OCI-LY7 (cell line): ENCODE results near the gene CHST8. TPM values are rescaled to one million over a fixed set of nuclear protein-coding genes. Genes with fewer than 3 reads are reported as not detected.

ENCODE experiments used
- BruUV-seq: library from RNA; stranded (reverse); fragments of 400-500 nt; replicated peaks from 2 replicates; lab custom pipeline; 2021; lab: Mats Ljungman, UMichigan
- CTCF ChIA-PET: fragments of 300-600 bp; sonication (Branson Sonifier 250); formaldehyde crosslinking; loops from one replicate; lab custom pipeline; 2022; ENCODE audit warnings: antibody characterized with exemption; ENCODE audit not compliant: unreplicated experiment; lab: Charles Lee
- POLR2A ChIA-PET: fragments of 300-600 bp; sonication (Branson Sonifier 250); formaldehyde crosslinking; loops from one replicate; lab custom pipeline; 2022; ENCODE audit warnings: antibody characterized with exemption; lab: Charles Lee
- DNase-seq: peaks from one replicate; pipeline ENCODE4 v3.0.0-alpha.2; 2015; ENCODE audit warnings: low spot score
- H2AFZ ChIP-seq: fragments of 200-600 bp; sonication (generic), shearing (Covaris generic); 2 replicates; pipeline ENCODE4 v1.6.1; 2014; ENCODE audit warnings: mild to moderate bottlenecking, antibody characterized with exemption, low read length, moderate library complexity
- H3K27ac ChIP-seq: fragments of 200-600 bp; sonication (generic); 2 replicates; pipeline ENCODE4 v1.5.1; 2014; ENCODE audit warnings: mixed run types, low read depth, mild to moderate bottlenecking, moderate library complexity, low read length, inconsistent platforms; ENCODE audit not compliant: poor library complexity, severe bottlenecking
- H3K36me3 ChIP-seq: fragments of 200-600 bp; sonication (generic); 2 replicates; pipeline ENCODE4 v1.6.1; 2014; ENCODE audit warnings: mild to moderate bottlenecking, antibody characterized with exemption, low read length, moderate library complexity, mixed read lengths; ENCODE audit not compliant: insufficient read depth
- H3K4me1 ChIP-seq: fragments of 200-600 bp; sonication (generic); 2 replicates; pipeline ENCODE4 v1.5.1; 2014; ENCODE audit warnings: mild to moderate bottlenecking, low read length; ENCODE audit not compliant: insufficient read depth, poor library complexity, severe bottlenecking
- H3K4me2 ChIP-seq: fragments of 200-600 bp; sonication (generic); 2 replicates; pipeline ENCODE4 v1.6.1; 2014; ENCODE audit warnings: mild to moderate bottlenecking, low read length
- H3K4me3 ChIP-seq: fragments of 200-600 bp; sonication (generic); 2 replicates; pipeline ENCODE4 v1.5.1; 2014; ENCODE audit warnings: mild to moderate bottlenecking, low read depth, low read length; ENCODE audit not compliant: poor library complexity, severe bottlenecking
- H3K79me2 ChIP-seq: fragments of 200-600 bp; sonication (generic); 2 replicates; pipeline ENCODE4 v1.6.1; 2016; ENCODE audit warnings: low read depth, mild to moderate bottlenecking, low read length, moderate library complexity, mixed read lengths; ENCODE audit not compliant: insufficient read depth
- H3K9me2 ChIP-seq: fragments of 200-600 bp; sonication (generic); 2 replicates; pipeline ENCODE4 v1.6.1; 2016; ENCODE audit warnings: mild to moderate bottlenecking, low read length, mixed read lengths; ENCODE audit not compliant: insufficient read depth
- H3K9me3 ChIP-seq: fragments of 200-600 bp; sonication (generic); 2 replicates; pipeline ENCODE4 v1.6.1; 2014; ENCODE audit warnings: mild to moderate bottlenecking, mixed run types, low read length, mixed read lengths
- H4K20me1 ChIP-seq: fragments of 200-600 bp; sonication (generic); 2 replicates; pipeline ENCODE4 v1.6.1; 2014; ENCODE audit warnings: mild to moderate bottlenecking, antibody characterized with exemption, low read length, moderate library complexity, mixed read lengths; ENCODE audit not compliant: insufficient read depth
- EZH2phosphoT487 ChIP-seq: fragments of 200-600 bp; sonication (generic); IDR thresholded peaks from 2 replicates; pipeline ENCODE4 v1.6.1; 2018; ENCODE audit warnings: low read depth, borderline replicate concordance, mild to moderate bottlenecking, mixed run types, antibody characterized with exemption, low read length, moderate library complexity, mixed read lengths
- intact Hi-C: fragments of 100-400 bp; cut with micrococcal nuclease; formaldehyde crosslinking; loops from one replicate; pipeline ENCODE4 v1.10.0; 2022; ENCODE audit not compliant: unreplicated experiment
- total RNA-seq, 2 experiments: library from RNA; depleted of rRNA in 1 of 2; stranded (reverse); fragments of >200 nt in 1 of 2; shearing (Covaris generic) in 1 of 2; gene quantifications; 2 replicates each; pipeline ENCODE4 v1.2.3, GENCODE V29; 2014 to 2022
- TF ChIP-seq, protein P1 (sequence below): fragments of 200-600 bp; sonication (generic); conservative IDR thresholded peaks from 2 replicates; pipeline ENCODE4 v1.5.1; 2014; ENCODE audit warnings: mild to moderate bottlenecking, antibody characterized with exemption, low read length, moderate library complexity, mixed read lengths

The CHST8 gene
- total RNA-seq, 2 experiments from 2014 or later, result not detected

DNA sequence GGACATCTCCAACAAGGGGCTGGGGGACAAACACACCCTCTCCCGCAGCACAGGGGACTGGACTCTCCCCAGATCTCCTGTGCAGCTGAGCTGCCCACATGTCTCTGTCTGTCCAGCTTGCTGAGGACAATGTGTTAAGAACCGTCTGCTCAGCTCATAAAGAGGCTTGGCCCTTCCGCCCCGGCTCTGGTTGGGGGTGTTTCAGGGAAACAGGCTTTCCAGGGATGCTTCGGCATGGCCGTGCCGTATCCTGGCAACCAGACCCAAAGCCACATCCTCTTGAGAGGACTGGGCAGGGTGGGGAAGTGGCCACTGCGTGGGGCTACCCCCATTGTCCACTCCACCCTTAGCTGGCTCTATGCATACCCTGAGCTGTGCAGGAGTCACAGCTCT is 41.1 kb upstream of the CHST8 start:
- CTCF ChIA-PET, result no interaction called here
- DNase-seq, result no peak

DNA sequence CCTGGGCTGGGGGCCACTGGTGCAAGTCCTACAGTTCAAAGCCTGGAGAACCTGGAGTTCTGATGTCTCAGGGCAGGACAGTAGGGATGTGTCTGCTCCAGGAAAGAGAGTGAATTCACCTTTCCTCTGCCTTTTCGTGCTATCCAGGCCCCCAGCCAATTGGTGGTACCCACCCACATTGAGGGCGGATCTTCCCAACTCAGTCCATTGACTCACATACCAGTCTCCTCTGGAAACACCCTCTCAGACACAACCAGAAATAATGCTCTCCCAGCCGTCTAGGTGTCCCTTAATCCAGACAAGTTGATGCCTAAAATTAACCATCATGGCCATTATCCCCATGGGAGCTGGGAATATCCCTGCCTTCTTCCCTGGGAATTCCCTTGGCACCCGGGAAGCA is 38.8 kb upstream of the CHST8 start:
- no peak overlapping the region for H3K27ac ChIP-seq
- no peak for DNase-seq
- H3K79me2 ChIP-seq, result no peaks in the 10 kb centered on the region
- H3K9me3 ChIP-seq, result no peaks in the 10 kb centered on the region
- no peaks in the 10 kb centered on the region for H3K9me2 ChIP-seq
- POLR2A ChIA-PET, result interaction anchor here (0.6 kb wide), 1 partner anchor 11 kb away, joined by 3 read pairs; no protein-coding TSS in a partner anchor
- no peaks in the 10 kb centered on the region for H3K4me1 ChIP-seq
- H3K4me2 ChIP-seq, result no peak overlapping the region
- no TSS peak for BruUV-seq
- H2AFZ ChIP-seq, result no peak overlapping the region
- CTCF ChIA-PET, result no interaction called here
- no peaks in the 10 kb centered on the region for H3K36me3 ChIP-seq
- no peaks in the 10 kb centered on the region for H4K20me1 ChIP-seq
- TF ChIP-seq EZH2phosphoT487, result no peak
- TF ChIP-seq, protein P1, sequence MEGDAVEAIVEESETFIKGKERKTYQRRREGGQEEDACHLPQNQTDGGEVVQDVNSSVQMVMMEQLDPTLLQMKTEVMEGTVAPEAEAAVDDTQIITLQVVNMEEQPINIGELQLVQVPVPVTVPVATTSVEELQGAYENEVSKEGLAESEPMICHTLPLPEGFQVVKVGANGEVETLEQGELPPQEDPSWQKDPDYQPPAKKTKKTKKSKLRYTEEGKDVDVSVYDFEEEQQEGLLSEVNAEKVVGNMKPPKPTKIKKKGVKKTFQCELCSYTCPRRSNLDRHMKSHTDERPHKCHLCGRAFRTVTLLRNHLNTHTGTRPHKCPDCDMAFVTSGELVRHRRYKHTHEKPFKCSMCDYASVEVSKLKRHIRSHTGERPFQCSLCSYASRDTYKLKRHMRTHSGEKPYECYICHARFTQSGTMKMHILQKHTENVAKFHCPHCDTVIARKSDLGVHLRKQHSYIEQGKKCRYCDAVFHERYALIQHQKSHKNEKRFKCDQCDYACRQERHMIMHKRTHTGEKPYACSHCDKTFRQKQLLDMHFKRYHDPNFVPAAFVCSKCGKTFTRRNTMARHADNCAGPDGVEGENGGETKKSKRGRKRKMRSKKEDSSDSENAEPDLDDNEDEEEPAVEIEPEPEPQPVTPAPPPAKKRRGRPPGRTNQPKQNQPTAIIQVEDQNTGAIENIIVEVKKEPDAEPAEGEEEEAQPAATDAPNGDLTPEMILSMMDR, result no peak
- intact Hi-C loops, result no loop called here
- no peak overlapping the region for H3K4me3 ChIP-seq

More for the DNA sequence above, 41.1 kb upstream of the CHST8 start:
- H4K20me1 ChIP-seq, result no peaks in the 10 kb centered on the region
- no TSS peak for BruUV-seq
- intact Hi-C loops, result no loop called here
- H3K9me2 ChIP-seq, result no peaks in the 10 kb centered on the region
- no peak overlapping the region for H3K4me2 ChIP-seq
- H3K36me3 ChIP-seq, result no peaks in the 10 kb centered on the region
- no peak overlapping the region for H3K4me3 ChIP-seq
- no peaks in the 10 kb centered on the region for H3K9me3 ChIP-seq
- no peaks in the 10 kb centered on the region for H3K79me2 ChIP-seq
- TF ChIP-seq EZH2phosphoT487, result no peak
- TF ChIP-seq, protein P1, result no peak
- POLR2A ChIA-PET, result no interaction called here
- H3K27ac ChIP-seq, result no peak overlapping the region
- H3K4me1 ChIP-seq, result no peaks in the 10 kb centered on the region
- H2AFZ ChIP-seq, result no peak overlapping the region

DNA sequence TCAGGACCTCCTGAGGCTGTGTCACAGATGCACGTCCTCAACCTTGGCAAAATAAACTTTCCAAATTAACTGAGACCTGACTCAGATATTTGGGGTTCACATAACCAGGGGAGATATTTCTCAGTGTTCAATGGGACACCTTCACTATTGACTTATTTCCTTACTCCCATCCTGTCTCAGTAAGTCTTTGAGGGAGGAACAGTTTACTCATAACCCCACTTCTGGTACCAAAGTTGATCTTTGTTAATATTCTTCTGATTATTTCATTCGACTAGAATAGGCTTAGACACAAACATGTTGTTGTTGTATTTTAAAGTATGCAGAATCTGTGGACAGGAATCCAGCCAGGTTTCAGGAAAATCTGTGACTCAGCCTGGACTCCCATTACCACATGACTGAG is 34.6 kb upstream of the CHST8 start:
- Histone ChIP-seq H2AFZ (no peak overlapping the region), H3K9me3 (no peaks in the 10 kb centered on the region), H3K4me3 (no peak overlapping the region), H3K4me2 (no peak overlapping the region), H3K36me3 (no peaks in the 10 kb centered on the region), H3K27ac (no peak overlapping the region), H3K9me2 (no peaks in the 10 kb centered on the region), H4K20me1 (no peaks in the 10 kb centered on the region), H3K79me2 (no peaks in the 10 kb centered on the region), H3K4me1 (no peaks in the 10 kb centered on the region)
- TF ChIP-seq EZH2phosphoT487, result no peak
- TF ChIP-seq, protein P1, result no peak
- ChIA-PET CTCF (no interaction called here), POLR2A (no interaction called here)
- intact Hi-C loops, result no loop called here
- no peak for DNase-seq
- no TSS peak for BruUV-seq
